BJ (cell line): ENCODE data around the gene CLIC3. TPM values are rescaled to one million over a fixed set of nuclear protein-coding genes. Genes with fewer than 3 reads are reported as not detected.

Experiments used
- CTCF ChIA-PET: fragments of 350-600 bp; formaldehyde crosslinking; extraction: SDS; loops from one replicate; lab custom pipeline; 2021; ENCODE audit warnings: antibody characterized with exemption, inconsistent platforms; lab: Yijun Ruan, JAX
- POLR2A ChIA-PET: fragments of 300-600 bp; sonication (Branson Sonifier 250); formaldehyde crosslinking; extraction: SDS; loops from one replicate; lab custom pipeline; 2021; ENCODE audit warnings: antibody characterized with exemption; lab: Charles Lee
- DNase-seq: peaks from one replicate; pipeline ENCODE4 v3.0.0-alpha.2; 2011; ENCODE audit warnings: low read depth
- H3K27me3 ChIP-seq: 2 replicates; pipeline ENCODE4 v1.6.0; 2011; ENCODE audit warnings: low read length; ENCODE audit not compliant: control insufficient read depth, insufficient read depth
- H3K36me3 ChIP-seq: 2 replicates; pipeline ENCODE4 v1.5.1; 2011; ENCODE audit warnings: low read length; ENCODE audit not compliant: control insufficient read depth, insufficient read depth
- H3K4me3 ChIP-seq: 2 replicates; pipeline ENCODE4 v1.5.1; 2011; ENCODE audit warnings: low read depth, mild to moderate bottlenecking, control low read depth, low read length
- polyA plus RNA-seq: library from polyadenylated mRNA; depleted of rRNA; stranded (reverse); fragments of >200 nt; gene quantifications from 2 replicates; pipeline ENCODE4 v1.2.3, GENCODE V29; 2011
- TF ChIP-seq, protein P1 (sequence below): IDR thresholded peaks from 2 replicates; pipeline ENCODE4 v1.5.1; 2011; ENCODE audit warnings: low read depth, mild to moderate bottlenecking, control low read depth, inconsistent platforms, low read length, moderate library complexity; ENCODE audit not compliant: insufficient read depth

CLIC3 gene
- polyA plus RNA-seq, 1 experiment = 4.0 TPM

DNA sequence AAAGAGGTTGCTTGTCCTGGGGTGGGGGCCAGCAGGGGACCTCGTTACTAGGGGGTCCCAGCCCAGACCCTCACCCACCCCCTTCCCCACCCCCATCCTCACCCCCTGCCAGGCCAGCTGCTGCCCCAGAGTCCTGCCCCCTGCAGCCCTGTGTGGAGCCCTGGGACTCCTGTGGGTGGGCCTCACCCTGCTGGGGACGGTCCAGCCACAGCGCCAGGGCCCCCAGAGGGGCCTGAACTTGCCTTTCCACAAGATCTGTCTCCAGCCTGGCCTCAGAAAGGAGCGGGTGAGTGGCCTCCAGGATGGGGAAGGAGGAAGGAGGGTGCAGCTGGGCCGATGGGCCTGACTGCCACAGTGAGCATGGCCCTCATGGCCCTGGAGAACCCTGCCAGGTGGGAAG is 26.6 kb downstream of the CLIC3 start:
- TF ChIP-seq, protein P1, sequence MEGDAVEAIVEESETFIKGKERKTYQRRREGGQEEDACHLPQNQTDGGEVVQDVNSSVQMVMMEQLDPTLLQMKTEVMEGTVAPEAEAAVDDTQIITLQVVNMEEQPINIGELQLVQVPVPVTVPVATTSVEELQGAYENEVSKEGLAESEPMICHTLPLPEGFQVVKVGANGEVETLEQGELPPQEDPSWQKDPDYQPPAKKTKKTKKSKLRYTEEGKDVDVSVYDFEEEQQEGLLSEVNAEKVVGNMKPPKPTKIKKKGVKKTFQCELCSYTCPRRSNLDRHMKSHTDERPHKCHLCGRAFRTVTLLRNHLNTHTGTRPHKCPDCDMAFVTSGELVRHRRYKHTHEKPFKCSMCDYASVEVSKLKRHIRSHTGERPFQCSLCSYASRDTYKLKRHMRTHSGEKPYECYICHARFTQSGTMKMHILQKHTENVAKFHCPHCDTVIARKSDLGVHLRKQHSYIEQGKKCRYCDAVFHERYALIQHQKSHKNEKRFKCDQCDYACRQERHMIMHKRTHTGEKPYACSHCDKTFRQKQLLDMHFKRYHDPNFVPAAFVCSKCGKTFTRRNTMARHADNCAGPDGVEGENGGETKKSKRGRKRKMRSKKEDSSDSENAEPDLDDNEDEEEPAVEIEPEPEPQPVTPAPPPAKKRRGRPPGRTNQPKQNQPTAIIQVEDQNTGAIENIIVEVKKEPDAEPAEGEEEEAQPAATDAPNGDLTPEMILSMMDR = no peak
- no peaks in the 10 kb centered on the region; the same call in 1 of the 2 replicates for H3K27me3 ChIP-seq
- H3K4me3 ChIP-seq = no peak overlapping the region
- H3K36me3 ChIP-seq = no peaks in the 10 kb centered on the region
- DNase-seq = no peak
- ChIA-PET POLR2A (no interaction called here), CTCF (interaction anchor here (0.8 to 1.1 kb wide), 2 partner anchors 22 kb away, joined by 3 to 4 read pairs; no protein-coding TSS in a partner anchor)

DNA sequence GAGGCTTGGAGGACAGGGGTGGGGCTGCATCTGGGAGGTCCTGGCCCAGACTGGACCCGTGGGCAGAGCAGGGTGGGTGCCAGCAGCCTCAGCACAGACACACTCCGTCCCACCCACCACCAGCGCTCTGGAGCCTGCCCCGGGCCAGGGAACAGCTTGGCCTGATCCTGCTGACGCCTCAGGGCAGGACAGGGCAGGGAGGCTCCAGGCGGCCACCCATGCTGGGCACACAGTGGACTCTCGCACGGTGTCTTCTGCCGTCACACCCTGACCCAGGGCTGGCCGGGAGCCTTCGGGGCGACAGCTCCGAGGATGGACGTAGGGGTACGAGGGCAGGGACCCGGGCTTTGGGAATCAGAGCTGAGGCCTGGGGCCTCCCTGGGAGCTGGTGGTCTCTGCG is 27.2 kb downstream of the CLIC3 start:
- POLR2A ChIA-PET = no interaction called here
- no peak for DNase-seq
- CTCF ChIA-PET = interaction anchor here (0.7 to 1.8 kb wide), 3 partner anchors 21 to 66 kb away, joined by 3 to 6 read pairs (median 3); partner anchors contain the start of gene ABCA2
- Histone ChIP-seq H3K4me3 (no peak overlapping the region), H3K27me3 (no peaks in the 10 kb centered on the region; the same call in 1 of the 2 replicates), H3K36me3 (no peaks in the 10 kb centered on the region)
- TF ChIP-seq, protein P1 = no peak

DNA sequence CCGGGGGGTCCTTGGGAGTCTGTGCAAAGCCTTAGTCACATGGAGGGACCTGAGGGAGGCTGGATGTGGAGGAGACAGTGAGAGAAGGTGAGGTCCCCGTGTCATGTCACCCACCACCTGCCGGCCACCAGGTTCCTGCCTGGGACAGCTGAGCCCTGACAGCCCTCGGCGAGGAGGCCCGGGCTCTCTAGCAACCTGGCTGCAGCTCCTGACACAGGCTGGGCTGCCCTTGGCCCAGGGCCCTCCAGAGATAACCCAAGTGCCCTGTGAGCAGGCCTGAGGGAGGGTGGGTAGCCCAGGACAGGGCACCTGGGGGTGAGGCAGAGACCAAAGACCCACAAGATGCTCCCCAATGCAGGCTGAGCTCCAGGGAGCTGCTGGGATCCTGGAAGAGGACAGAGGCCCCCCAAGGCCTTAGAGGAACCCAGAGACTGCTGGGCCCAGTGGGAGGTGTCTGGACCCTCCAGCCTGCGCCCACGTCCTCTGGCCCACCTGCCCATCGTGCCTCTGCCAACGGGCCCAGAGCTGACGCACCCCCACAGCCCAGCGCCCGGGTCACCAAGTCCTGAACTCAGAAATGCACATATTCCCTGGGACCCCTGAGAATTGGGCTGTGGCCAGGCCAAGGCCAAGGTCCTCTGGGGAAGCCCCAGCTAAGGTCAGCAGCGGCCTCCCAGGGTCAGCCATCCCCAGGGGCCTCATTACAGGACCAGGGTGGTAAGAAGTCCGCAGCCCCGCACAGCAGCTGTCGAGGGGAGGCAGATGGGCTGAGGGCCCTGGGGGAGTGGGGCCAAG is 27.8 kb downstream of the CLIC3 start:
- no peak for DNase-seq
- TF ChIP-seq, protein P1 = no peak
- no peaks in the 10 kb centered on the region; the same call in 1 of the 2 replicates for H3K27me3 ChIP-seq
- no peaks in the 10 kb centered on the region for H3K36me3 ChIP-seq
- POLR2A ChIA-PET = no interaction called here
- no peak overlapping the region for H3K4me3 ChIP-seq
- CTCF ChIA-PET = interaction anchor here (0.7 to 1.8 kb wide), 3 partner anchors 21 to 67 kb away, joined by 3 to 6 read pairs (median 3); partner anchors contain the start of gene ABCA2

DNA sequence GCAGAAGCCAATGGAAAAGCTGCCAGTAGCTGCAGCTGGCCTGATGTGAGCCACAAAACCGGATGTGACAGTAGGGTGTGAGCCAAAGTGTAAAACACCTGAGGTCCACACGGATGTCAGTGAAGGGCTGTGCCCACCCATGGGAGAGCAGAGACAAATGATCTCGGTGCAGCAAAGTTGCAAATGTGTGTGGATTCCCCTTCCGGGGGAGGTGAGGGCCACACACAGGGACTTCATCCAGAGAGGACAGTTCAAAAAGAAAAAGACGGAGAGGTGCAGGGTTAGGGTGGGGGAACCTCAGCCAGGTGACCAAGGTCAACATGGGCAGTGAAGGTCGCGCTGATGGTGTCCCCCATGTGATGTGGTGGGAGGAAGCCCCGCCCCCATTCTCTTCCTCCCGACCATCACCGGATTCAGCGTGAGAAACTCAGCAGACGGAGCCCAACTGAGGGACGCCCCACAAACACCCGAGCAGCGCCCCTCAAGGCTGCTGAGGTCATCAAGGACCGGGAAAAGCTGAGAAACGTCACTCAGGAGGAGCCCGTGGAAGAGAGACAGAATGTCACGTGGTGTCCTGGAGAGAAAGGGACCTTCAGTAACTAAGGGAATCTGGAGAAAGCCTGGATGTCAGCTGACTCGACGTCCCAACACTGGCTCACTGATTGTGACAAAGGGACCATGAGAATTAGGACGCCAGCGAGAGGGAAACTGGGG is 30.4 kb downstream of the CLIC3 start:
- Histone ChIP-seq H3K36me3 (no peaks in the 10 kb centered on the region), H3K27me3 (no peaks in the 10 kb centered on the region; the same call in 1 of the 2 replicates), H3K4me3 (no peak overlapping the region)
- ChIA-PET POLR2A (interaction anchor here (0.6 kb wide), 1 partner anchor 118 kb away, joined by 4 read pairs; no protein-coding TSS in a partner anchor), CTCF (interaction anchor here (0.7 to 1.2 kb wide), 3 partner anchors 38 to 64 kb away, joined by 3 to 5 read pairs (median 3); no protein-coding TSS in a partner anchor)
- TF ChIP-seq, protein P1 = no peak
- no peak for DNase-seq
